ENCODE data around the gene FOXP1. TPM values are rescaled to one million over a fixed set of nuclear protein-coding genes. Genes with fewer than 3 reads are reported as not detected.

The FOXP1 gene
- total and polyA plus RNA-seq, 7 experiments from 2014 or later = 104 to 537 (median 444) TPM

GRCh38 chr3:71243229-71243628, 340.3 kb downstream of the FOXP1 start:
- Histone ChIP-seq H3K27ac (ENCODE audit: low read depth, low read length) (no peak overlapping the region), H3K4me3 (ENCODE audit: low read length) (no peak overlapping the region), H3K36me3 (ENCODE audit: control insufficient read depth in 2 of 3, insufficient read depth in 3 of 3, low read length in 3 of 3) (no peaks in the 10 kb centered on the region), H3K9me3 (ENCODE audit: control insufficient read depth in 2 of 3, low read length in 3 of 3) (no peaks in the 10 kb centered on the region), H3K4me1 (ENCODE audit: control insufficient read depth in 2 of 2, insufficient read depth in 2 of 2, low read length in 2 of 2) (peaks cover 0 to 11% of the 10 kb centered on the region in 2 donors), H3K27me3 (ENCODE audit: control insufficient read depth in 2 of 2, insufficient read depth in 2 of 2, low read length in 2 of 2) (no peaks in the 10 kb centered on the region)
- peaks cover 2 to 90% (median 84%) of the 10 kb centered on the region in 7 donors for H3K4me1 Mint-ChIP-seq
- POLR2A ChIA-PET = interaction anchor here (0.6 kb wide), 2 partner anchors 10 to 83 kb away, joined by 3 to 4 read pairs; no protein-coding TSS in a partner anchor
- CTCF ChIA-PET = no interaction called here
- DNase-seq (no peak), ATAC-seq (no peak)
- peak overlapping the region in 2 of 10 donors; percentile 28 to 43 for H3K4me3 Mint-ChIP-seq
- peak overlapping the region in 6 of 9 donors; percentile 4 to 74 (median 36) for H3K27ac Mint-ChIP-seq
- H3K9me3 Mint-ChIP-seq = no peaks in the 10 kb centered on the region
- intact Hi-C loops (cut with micrococcal nuclease) = no loop called here
- peaks cover 0 to 45% (median 22%) of the 10 kb centered on the region in 5 donors for H3K36me3 Mint-ChIP-seq
- H3K27me3 Mint-ChIP-seq = peaks cover 0 to 6% (median 0%) of the 10 kb centered on the region in 5 donors

- ChIA-PET CTCF (interaction anchor here (0.7 kb wide), 1 partner anchor 22 kb away, joined by 5 read pairs; no protein-coding TSS in a partner anchor), POLR2A (interaction anchor here (0.7 kb wide), 1 partner anchor 133 kb away, joined by 3 read pairs; no protein-coding TSS in a partner anchor)
- H3K4me3 ChIP-seq (ENCODE audit: low read length) = no peak overlapping the region
- Mint-ChIP-seq H3K4me1 (peaks cover 0 to 89% (median 81%) of the 10 kb centered on the region in 7 donors), H3K27ac (peak overlapping the region in 7 of 9 donors; percentile 2 to 74 (median 29)), H3K27me3 (peaks cover 0 to 6% (median 0%) of the 10 kb centered on the region in 5 donors), H3K9me3 (no peaks in the 10 kb centered on the region), H3K36me3 (peaks cover 0 to 46% (median 23%) of the 10 kb centered on the region in 5 donors), H3K4me3 (no peak overlapping the region)
- no peaks in the 10 kb centered on the region for H3K9me3 ChIP-seq (ENCODE audit: control insufficient read depth in 2 of 3, low read length in 3 of 3)
- no peak overlapping the region for H3K27ac ChIP-seq (ENCODE audit: low read depth, low read length)
- no peak for DNase-seq
- peaks cover 0 to 6% of the 10 kb centered on the region in 2 donors for H3K4me1 ChIP-seq (ENCODE audit: control insufficient read depth in 2 of 2, insufficient read depth in 2 of 2, low read length in 2 of 2)
- no peaks in the 10 kb centered on the region for H3K36me3 ChIP-seq (ENCODE audit: control insufficient read depth in 2 of 3, insufficient read depth in 3 of 3, low read length in 3 of 3)
- no peak for ATAC-seq
- intact Hi-C loops (cut with micrococcal nuclease) = loop anchor here in 1 of 2 donors (1.0 kb wide), 1 partner anchor 11 kb away; no protein-coding TSS in a partner anchor
- no peaks in the 10 kb centered on the region for H3K27me3 ChIP-seq (ENCODE audit: control insufficient read depth in 2 of 2, insufficient read depth in 2 of 2, low read length in 2 of 2)
Measured at GRCh38 chr3:71241981-71242560, 341.5 kb downstream of the FOXP1 start.

- H3K27ac ChIP-seq (ENCODE audit: low read depth, low read length) = no peak overlapping the region
- peaks cover 0 to 85% (median 78%) of the 10 kb centered on the region in 7 donors for H3K4me1 Mint-ChIP-seq
- peaks cover 0 to 3% (median 0%) of the 10 kb centered on the region in 3 experiments for H3K36me3 ChIP-seq (ENCODE audit: control insufficient read depth in 2 of 3, insufficient read depth in 3 of 3, low read length in 3 of 3)
- no peak overlapping the region for H3K4me3 ChIP-seq (ENCODE audit: low read length)
- CTCF ChIA-PET = interaction anchor here (0.6 kb wide), 1 partner anchor 13 kb away, joined by 3 read pairs; no protein-coding TSS in a partner anchor
- peak overlapping the region in 6 of 9 donors; percentile 1 to 74 (median 40) for H3K27ac Mint-ChIP-seq
- DNase-seq = no peak
- no peaks in the 10 kb centered on the region for H3K27me3 ChIP-seq (ENCODE audit: control insufficient read depth in 2 of 2, insufficient read depth in 2 of 2, low read length in 2 of 2)
- peak overlapping the region in 1 of 10 donors; percentile 52 for H3K4me3 Mint-ChIP-seq
- peaks cover 0 to 6% (median 0%) of the 10 kb centered on the region in 5 donors for H3K27me3 Mint-ChIP-seq
- ATAC-seq = no peak
- POLR2A ChIA-PET = no interaction called here
- H3K9me3 Mint-ChIP-seq = peaks cover 0 to 2% (median 0%) of the 10 kb centered on the region in 11 donors
- intact Hi-C loops (cut with micrococcal nuclease) = no loop called here
- peaks cover 0 to 6% of the 10 kb centered on the region in 2 donors for H3K4me1 ChIP-seq (ENCODE audit: control insufficient read depth in 2 of 2, insufficient read depth in 2 of 2, low read length in 2 of 2)
- peaks cover 3 to 42% (median 25%) of the 10 kb centered on the region in 5 donors for H3K36me3 Mint-ChIP-seq
- H3K9me3 ChIP-seq (ENCODE audit: control insufficient read depth in 2 of 3, low read length in 3 of 3) = no peaks in the 10 kb centered on the region
Measured at GRCh38 chr3:71241246-71241901, 342.2 kb downstream of the FOXP1 start.

GRCh38 chr3:71240034-71240433, 343.5 kb downstream of the FOXP1 start:
- H3K4me1 Mint-ChIP-seq = peaks cover 0 to 84% (median 73%) of the 10 kb centered on the region in 7 donors
- ChIA-PET CTCF (no interaction called here), POLR2A (no interaction called here)
- peaks cover 0 to 7% (median 0%) of the 10 kb centered on the region in 11 donors for H3K9me3 Mint-ChIP-seq
- intact Hi-C loops (cut with micrococcal nuclease) = no loop called here
- no peaks in the 10 kb centered on the region for H3K4me1 ChIP-seq (ENCODE audit: control insufficient read depth in 2 of 2, insufficient read depth in 2 of 2, low read length in 2 of 2)
- H3K27me3 ChIP-seq (ENCODE audit: control insufficient read depth in 2 of 2, insufficient read depth in 2 of 2, low read length in 2 of 2) = no peaks in the 10 kb centered on the region
- peak overlapping the region in 1 of 10 donors; percentile 22 for H3K4me3 Mint-ChIP-seq
- ATAC-seq (no peak), DNase-seq (no peak)
- H3K27me3 Mint-ChIP-seq = peaks cover 0 to 7% (median 0%) of the 10 kb centered on the region in 5 donors
- H3K27ac ChIP-seq (ENCODE audit: low read depth, low read length) = no peak overlapping the region
- H3K36me3 ChIP-seq (ENCODE audit: control insufficient read depth in 2 of 3, insufficient read depth in 3 of 3, low read length in 3 of 3) = peaks cover 0 to 12% (median 0%) of the 10 kb centered on the region in 3 experiments
- H3K27ac Mint-ChIP-seq = peak overlapping the region in 7 of 9 donors; percentile 34 to 81 (median 62)
- no peak overlapping the region for H3K4me3 ChIP-seq (ENCODE audit: low read length)
- no peaks in the 10 kb centered on the region for H3K9me3 ChIP-seq (ENCODE audit: control insufficient read depth in 2 of 3, low read length in 3 of 3)
- H3K36me3 Mint-ChIP-seq = peaks cover 5 to 53% (median 36%) of the 10 kb centered on the region in 5 donors

GRCh38 chr3:71238355-71238757, 345.2 kb downstream of the FOXP1 start:
- POLR2A ChIA-PET = interaction anchor here (0.6 to 0.7 kb wide), 2 partner anchors 163 to 194 kb away, joined by 3 to 4 read pairs; no protein-coding TSS in a partner anchor
- peaks cover 0 to 5% of the 10 kb centered on the region in 2 donors for H3K4me1 ChIP-seq (ENCODE audit: control insufficient read depth in 2 of 2, insufficient read depth in 2 of 2, low read length in 2 of 2)
- H3K9me3 ChIP-seq (ENCODE audit: control insufficient read depth in 2 of 3, low read length in 3 of 3) = no peaks in the 10 kb centered on the region
- peaks cover 0 to 18% (median 0%) of the 10 kb centered on the region in 3 experiments for H3K36me3 ChIP-seq (ENCODE audit: control insufficient read depth in 2 of 3, insufficient read depth in 3 of 3, low read length in 3 of 3)
- H3K27ac ChIP-seq (ENCODE audit: low read depth, low read length) = no peak overlapping the region
- H3K4me1 Mint-ChIP-seq = peaks cover 0 to 84% (median 73%) of the 10 kb centered on the region in 7 donors
- H3K9me3 Mint-ChIP-seq = peaks cover 0 to 7% (median 0%) of the 10 kb centered on the region in 11 donors
- no peak for ATAC-seq
- peaks cover 10 to 61% (median 47%) of the 10 kb centered on the region in 5 donors for H3K36me3 Mint-ChIP-seq
- H3K27me3 ChIP-seq (ENCODE audit: control insufficient read depth in 2 of 2, insufficient read depth in 2 of 2, low read length in 2 of 2) = no peaks in the 10 kb centered on the region
- H3K4me3 Mint-ChIP-seq = no peak overlapping the region
- H3K4me3 ChIP-seq (ENCODE audit: low read length) = no peak overlapping the region
- CTCF ChIA-PET = interaction anchor here (0.6 to 1.1 kb wide), 2 partner anchors 61 to 136 kb away, joined by 3 to 4 read pairs; no protein-coding TSS in a partner anchor
- intact Hi-C loops (cut with micrococcal nuclease) = no loop called here
- DNase-seq = no peak
- peak overlapping the region in 6 of 9 donors; percentile 33 to 84 (median 65) for H3K27ac Mint-ChIP-seq
- H3K27me3 Mint-ChIP-seq = peaks cover 0 to 11% (median 0%) of the 10 kb centered on the region in 5 donors

GRCh38 chr3:71237672-71238071, 345.9 kb downstream of the FOXP1 start:
- H3K27me3 ChIP-seq (ENCODE audit: control insufficient read depth in 2 of 2, insufficient read depth in 2 of 2, low read length in 2 of 2) = no peaks in the 10 kb centered on the region
- ChIA-PET CTCF (no interaction called here), POLR2A (interaction anchor here (0.7 to 1.1 kb wide), 2 partner anchors 10 to 132 kb away, joined by 3 read pairs; no protein-coding TSS in a partner anchor)
- intact Hi-C loops (cut with micrococcal nuclease) = no loop called here
- H3K4me1 Mint-ChIP-seq = peaks cover 0 to 84% (median 71%) of the 10 kb centered on the region in 7 donors
- H3K27ac ChIP-seq (ENCODE audit: low read depth, low read length) = no peak overlapping the region
- H3K27me3 Mint-ChIP-seq = peaks cover 0 to 11% (median 0%) of the 10 kb centered on the region in 5 donors
- H3K4me3 ChIP-seq (ENCODE audit: low read length) = no peak overlapping the region
- peaks cover 0 to 7% (median 0%) of the 10 kb centered on the region in 11 donors for H3K9me3 Mint-ChIP-seq
- peaks cover 10 to 56% (median 47%) of the 10 kb centered on the region in 5 donors for H3K36me3 Mint-ChIP-seq
- DNase-seq = no peak
- ATAC-seq = no peak
- H3K27ac Mint-ChIP-seq = peak overlapping the region in 5 of 9 donors; percentile 18 to 59 (median 37)
- peaks cover 0 to 18% (median 0%) of the 10 kb centered on the region in 3 experiments for H3K36me3 ChIP-seq (ENCODE audit: control insufficient read depth in 2 of 3, insufficient read depth in 3 of 3, low read length in 3 of 3)
- H3K4me1 ChIP-seq (ENCODE audit: control insufficient read depth in 2 of 2, insufficient read depth in 2 of 2, low read length in 2 of 2) = peaks cover 0 to 5% of the 10 kb centered on the region in 2 donors
- no peaks in the 10 kb centered on the region for H3K9me3 ChIP-seq (ENCODE audit: control insufficient read depth in 2 of 3, low read length in 3 of 3)
- H3K4me3 Mint-ChIP-seq = no peak overlapping the region

Data from naive thymus-derived CD4-positive, alpha-beta T cell (primary cell).